Heart left ventricle (tissue), 16 donors: ENCODE data around the gene TAP2. TPM values are rescaled to one million over a fixed set of nuclear protein-coding genes. Genes with fewer than 3 reads are reported as not detected.

ENCODE experiments used
- ATAC-seq, 4 donors: fragments of 200-7000 bp; cut with Tn5 transposase; one replicate each; pipeline ENCODE4 v1.9.1; 2020 to 2022; ENCODE audit warnings: moderate library complexity in 4 of 4, mild to moderate bottlenecking in 3 of 4, moderate number of reproducible peaks in 1 of 4
- DNase-seq, 5 donors: peaks; one replicate each; pipeline ENCODE4 v3.0.0-alpha.2; 2020
- H3K27ac ChIP-seq, 12 donors: fragments of 200-600 bp; sonication (generic) in 4 of 12; one replicate each; pipeline versions ENCODE4 v1.5.0 to v1.8.0; 2016 to 2022; ENCODE audit warnings: mild to moderate bottlenecking in 2 of 12
- H3K27me3 ChIP-seq, 9 donors: fragments of 200-600 bp; sonication (generic) in 2 of 9; one replicate each; pipeline versions ENCODE4 v1.5.1 to v1.8.0; 2016 to 2022; ENCODE audit warnings: mild to moderate bottlenecking in 3 of 9
- H3K36me3 ChIP-seq, 9 donors: fragments of 200-600 bp; sonication (generic) in 2 of 9; one replicate each; pipeline versions ENCODE4 v1.5.0 to v1.8.0; 2018 to 2022; ENCODE audit warnings: mild to moderate bottlenecking in 2 of 9
- H3K4me1 ChIP-seq, 12 donors: fragments of 200-600 bp; sonication (generic) in 4 of 12; one replicate each; pipeline versions ENCODE4 v1.5.0 to v1.8.0; 2016 to 2022; ENCODE audit warnings: mild to moderate bottlenecking in 3 of 12
- H3K4me3 ChIP-seq, 12 donors: fragments of 200-600 bp; sonication (generic) in 4 of 12; one replicate each; pipeline versions ENCODE4 v1.5.0 to v1.8.0; 2017 to 2022; ENCODE audit warnings: mild to moderate bottlenecking in 9 of 12, moderate library complexity in 4 of 12
- H3K9me3 ChIP-seq, 12 donors: fragments of 200-600 bp; sonication (generic) in 4 of 12; one replicate each; pipeline versions ENCODE4 v1.5.0 to v1.8.0; 2016 to 2022; ENCODE audit warnings: mild to moderate bottlenecking in 1 of 12
- CTCF ChIP-seq, 12 donors: fragments of 200-600 bp; sonication (generic) in 4 of 12; IDR thresholded peaks; one replicate each; pipeline versions ENCODE4 v1.5.0 to v1.8.0; 2018 to 2022; ENCODE audit warnings: antibody characterized with exemption in 12 of 12, mild to moderate bottlenecking in 5 of 12
- POLR2A ChIP-seq, 2 donors: fragments of 450-650 bp; IDR thresholded peaks; one replicate each; pipeline ENCODE4 v1.6.1; 2017; ENCODE audit warnings: antibody characterized with exemption in 2 of 2, mild to moderate bottlenecking in 2 of 2, moderate library complexity in 2 of 2
- WGBS, 4 donors: extraction: QIAGEN DNeasy Blood & Tissue Kit in 2 of 4; methylation state at CpG; one replicate each; pipeline versions ENCODE4 v1.1.5 to v1.1.7; 2013 to 2018; 5-methylcytosine and 5-hydroxymethylcytosine counted together
- intact Hi-C, 10 donors: fragments of 100-400 bp; cut with DNase I; formaldehyde crosslinking; loops; one replicate each; pipeline versions ENCODE4 v1.11.1 to v1.14.2; 2022
- polyA plus RNA-seq, 2 donors: library from polyadenylated mRNA; stranded (reverse); fragments of 200-250 nt; gene quantifications; one replicate each; pipeline ENCODE4 v1.2.3, GENCODE V29; 2013
- total RNA-seq, 9 donors: library from RNA; depleted of rRNA in 2 of 9; stranded (reverse); fragments of >200 nt in 2 of 9; fragmentation: NEBNext Ultra II Directional in 3 of 9; extraction: Animal tissue kit (Norgen Biotek cat#: 25700) in 3 of 9; gene quantifications; one replicate each; pipeline versions ENCODE4 v1.1.0 to v1.2.4, GENCODE V29; 2016 to 2023
- donor health status: ischemic (EF 13 %, LVEDD 7.1; RV severe dilation, severe dysfunction).
- donor health status: healthy with polysubstance abuse.
- donor health status: DM: no; HTN: yes; CAD: no.
- donor health status: DM: no; HTN: no; CAD: no.
- donor health status: ischemic (EF 25% LVEDD 6.9; RV normal size, moderate dysfunction).
- donor health status: ischemic (EF 25% LVEDD 5.7; RV mildly dilated, moderate dysfunction).
- donor health status: healthy.
- donor health status: DM: yes; HTN: yes; CAD: no.
- donor health status: ischemic (EF 35%, LVEDD 5.7; RV mildly dilated, moderate dysfunction).
- donor health status: nonischemic (EF 11% LVEDD 7.7; RV severe dilation, severe dysfunction).
- donor health status: DM: yes; HTN: yes; CAD: no.
- donor health status: PGD.
- donor health status: ischemic (EF 29% LVEDD 5.4; RV normal size, mild dysfunction).
- donor health status: nonischemic (EF 23%, LVEDD 6.1; RV moderate dilation, normal function).

Gene TAP2
- total and polyA plus RNA-seq, 11 donors, result 5.4 to 107 (median 12.6) TPM

GRCh38 chr6:32836873-32837272, 1.7 kb downstream of the TAP2 start:
- H3K36me3 ChIP-seq, result peaks cover 0 to 76% (median 48%) of the 10 kb centered on the region in 9 donors
- H3K27ac ChIP-seq, result no peak overlapping the region
- intact Hi-C loops, result loop anchor here in 2 of 10 donors (5.0 kb wide), 1 partner anchor 35 kb away; no protein-coding TSS in a partner anchor
- TF ChIP-seq CTCF (IDR thresholded peaks at IDR 0.05), result no peak
- TF ChIP-seq POLR2A (IDR thresholded peaks at IDR 0.05), result no peak
- H3K4me3 ChIP-seq, result peak overlapping the region in 1 of 12 donors; percentile 69
- 92 to 96% (median 94%) methylated on average over 2 of the region's 2 CpGs for WGBS, 4 donors
- H3K4me1 ChIP-seq, result peaks cover 0 to 52% (median 12%) of the 10 kb centered on the region in 12 donors
- no peak for DNase-seq
- ATAC-seq, result no peak
- no peaks in the 10 kb centered on the region for H3K9me3 ChIP-seq
- no peaks in the 10 kb centered on the region for H3K27me3 ChIP-seq

- ATAC-seq (no peak), DNase-seq (no peak)
- no peak for TF ChIP-seq POLR2A (IDR thresholded peaks at IDR 0.05)
- TF ChIP-seq CTCF (IDR thresholded peaks at IDR 0.05), result no peak
- peaks cover 3 to 76% (median 49%) of the 10 kb centered on the region in 9 donors for H3K36me3 ChIP-seq
- intact Hi-C loops, result loop anchor here in 2 of 10 donors (5.0 kb wide), 1 partner anchor 37 kb away; no protein-coding TSS in a partner anchor
- H3K9me3 ChIP-seq, result no peaks in the 10 kb centered on the region
- H3K27ac ChIP-seq, result no peak overlapping the region
- 94 to 95% (median 94%) methylated on average over 16 of the region's 16 CpGs for WGBS, 4 donors
- H3K4me3 ChIP-seq, result no peak overlapping the region
- peaks cover 0 to 36% (median 10%) of the 10 kb centered on the region in 12 donors for H3K4me1 ChIP-seq
- no peaks in the 10 kb centered on the region for H3K27me3 ChIP-seq
Measured at GRCh38 chr6:32835167-32835893, 3.2 kb downstream of the TAP2 start.

GRCh38 chr6:32833664-32834063, 4.9 kb downstream of the TAP2 start:
- no peak for TF ChIP-seq CTCF (IDR thresholded peaks at IDR 0.05)
- TF ChIP-seq POLR2A (IDR thresholded peaks at IDR 0.05), result no peak
- no peak for DNase-seq
- H3K4me3 ChIP-seq, result no peak overlapping the region
- peaks cover 5 to 87% (median 62%) of the 10 kb centered on the region in 9 donors for H3K36me3 ChIP-seq
- 71 to 83% (median 80%) methylated on average over 5 of the region's 5 CpGs for WGBS, 4 donors
- ATAC-seq, result no peak
- no peaks in the 10 kb centered on the region for H3K27me3 ChIP-seq
- H3K27ac ChIP-seq, result no peak overlapping the region
- H3K9me3 ChIP-seq, result no peaks in the 10 kb centered on the region
- H3K4me1 ChIP-seq, result peaks cover 0 to 27% (median 8%) of the 10 kb centered on the region in 12 donors
- intact Hi-C loops, result loop anchor here in 1 of 10 donors (5.0 kb wide), 1 partner anchor 34 kb away; no protein-coding TSS in a partner anchor

- Histone ChIP-seq H3K4me3 (no peak overlapping the region), H3K9me3 (no peaks in the 10 kb centered on the region), H3K4me1 (peaks cover 0 to 24% (median 4%) of the 10 kb centered on the region in 12 donors), H3K36me3 (peaks cover 5 to 98% (median 67%) of the 10 kb centered on the region in 9 donors), H3K27me3 (no peaks in the 10 kb centered on the region), H3K27ac (peak overlapping the region in 1 of 12 donors; percentile 6)
- ATAC-seq, result no peak
- intact Hi-C loops, result loop anchor here in 1 of 10 donors (5.0 kb wide), 1 partner anchor 35 kb away; no protein-coding TSS in a partner anchor
- TF ChIP-seq CTCF (IDR thresholded peaks at IDR 0.05) (no peak), POLR2A (IDR thresholded peaks at IDR 0.05) (no peak)
- 68 to 83% (median 73%) methylated on average over 13 of the region's 13 CpGs for WGBS, 4 donors
- DNase-seq, result no peak
Measured at GRCh38 chr6:32832535-32832934, 6.0 kb downstream of the TAP2 start.
